GM12872 (cell line): Measurements from ENCODE around the gene CAP2.

Experiments used
- CTCF ChIP-seq: IDR thresholded peaks from 3 replicates; pipeline ENCODE4 v1.5.1; 2011; ENCODE audit warnings: low read depth, mild to moderate bottlenecking, low read length, moderate library complexity; ENCODE audit not compliant: insufficient read depth

CAP2 gene

DNA sequence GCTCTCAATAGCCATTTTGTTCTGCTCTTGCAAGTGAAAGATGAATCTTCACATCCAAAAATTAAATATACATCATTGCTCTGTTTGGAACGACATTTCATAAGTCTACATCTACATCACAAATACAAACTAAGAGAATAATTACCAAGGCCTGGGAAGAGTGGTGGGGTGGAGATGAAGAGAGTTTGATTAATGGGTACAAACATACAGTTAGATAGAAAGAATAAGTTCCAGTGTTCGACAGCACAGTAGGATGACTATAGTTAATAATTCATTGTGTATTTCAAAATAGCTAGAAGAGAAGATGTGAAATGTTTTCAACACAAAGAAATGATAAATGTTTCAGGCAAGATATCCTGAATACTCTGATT, 38.0 kb upstream of the CAP2 start:
- TF ChIP-seq CTCF, result no peak

DNA sequence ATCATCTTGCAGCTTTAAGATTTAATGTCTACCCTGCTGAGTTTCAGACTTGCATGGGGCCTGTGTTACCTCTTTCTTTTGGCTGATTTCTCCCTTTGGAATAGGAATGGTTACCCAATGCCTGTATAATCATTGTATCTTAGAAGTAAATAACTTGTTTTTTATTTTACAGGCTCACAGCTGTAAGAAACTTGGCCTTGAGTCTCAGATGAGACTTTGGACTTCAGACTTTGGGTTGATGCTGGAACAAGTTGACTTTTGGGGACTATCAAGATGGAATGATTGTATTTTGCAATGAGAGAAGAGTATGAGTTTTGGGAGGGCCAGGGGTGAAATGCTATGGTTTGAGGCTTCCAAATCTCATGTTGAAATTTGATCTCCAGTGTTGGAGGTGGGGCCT, 34.9 kb upstream of the CAP2 start:
- TF ChIP-seq CTCF, result no peak

DNA sequence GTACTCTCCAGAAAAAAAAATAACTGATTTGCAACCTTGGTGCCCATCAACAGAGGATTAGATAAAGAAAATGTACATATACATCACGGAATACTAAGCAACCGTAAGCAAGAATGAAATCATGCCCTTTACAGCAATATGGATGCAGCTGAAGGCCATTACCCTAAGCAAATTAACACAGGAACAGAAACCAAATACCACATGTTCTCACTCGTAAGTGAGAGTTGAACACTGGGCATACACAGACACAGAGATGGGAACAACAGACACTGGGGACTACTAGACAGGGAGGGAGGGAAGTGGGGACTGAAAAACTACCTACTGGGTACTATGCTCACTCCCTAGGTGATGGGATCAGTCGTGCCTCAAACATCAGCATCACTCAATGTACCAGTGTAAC, 32.8 kb upstream of the CAP2 start:
- no peak for TF ChIP-seq CTCF

- TF ChIP-seq CTCF, result no peak
These were observed 32.4 kb upstream of the CAP2 start for GRCh38 chr6:17361013-17361412.

- TF ChIP-seq CTCF, result no peak
These were observed 27.4 kb upstream of the CAP2 start for GRCh38 chr6:17365961-17366360.

DNA sequence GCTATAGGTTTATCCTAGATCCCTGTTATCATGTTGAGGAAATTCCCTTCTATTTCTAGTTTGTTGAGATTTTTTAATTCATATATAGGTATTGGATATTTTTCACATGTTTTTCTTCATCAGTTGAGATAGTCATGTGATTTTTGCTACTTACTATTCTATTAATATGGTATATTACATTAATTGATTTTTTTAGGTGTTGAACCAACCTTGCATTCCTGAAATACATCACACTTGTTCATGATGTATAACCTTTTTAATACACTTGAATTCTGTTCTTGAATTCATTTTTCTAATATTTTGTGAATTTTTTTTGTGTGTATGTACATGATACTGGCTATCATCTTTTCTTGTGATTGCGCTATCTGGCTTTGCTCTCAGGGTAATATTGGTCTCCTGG, 25.5 kb upstream of the CAP2 start:
- TF ChIP-seq CTCF, result no peak

GRCh38 chr6:17381424-17382147, 11.8 kb upstream of the CAP2 start:
- no peak for TF ChIP-seq CTCF
